Measurements from ENCODE around the gene S100A12.

The S100A12 gene

GRCh38 chr1:153336650-153337049 lies 38.8 kb downstream of the S100A12 start:
- DNase-seq (ENCODE audit: low spot score) = no peak

- DNase-seq (ENCODE audit: low spot score) = no peak
Observed at GRCh38 chr1:153333902-153334301, 41.5 kb downstream of the S100A12 start.

DNA sequence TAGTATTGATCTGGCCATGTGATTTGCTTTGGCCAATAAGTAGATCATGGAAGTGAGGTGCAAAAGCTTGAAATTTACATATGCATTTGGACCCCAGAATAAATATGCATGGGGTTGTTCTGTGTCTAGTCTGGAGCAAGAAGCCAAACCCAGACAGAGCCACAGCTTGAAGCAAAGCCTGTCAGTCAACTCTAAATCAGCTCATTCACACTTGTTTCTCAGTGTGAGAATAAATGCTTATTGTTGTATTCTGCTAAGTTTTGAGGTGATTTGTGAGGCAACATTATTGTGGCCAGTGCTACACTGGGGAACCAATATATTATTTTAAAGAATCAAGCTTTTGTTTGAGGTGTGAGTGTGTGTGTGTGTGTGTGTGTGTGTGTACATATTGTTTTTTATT lies 50.5 kb downstream of the S100A12 start:
- DNase-seq (ENCODE audit: low spot score) = no peak

All from RKO (cell line).